ENCODE data around the gene GTF2H1.
A peak's percentile ranks its signal among the peaks of the same experiment; 100 is the strongest.
"Not testable (repeated sequence)": the region's sequence is repeated elsewhere in the genome, so short reads cannot be mapped to it uniquely, and the experiment has no call there.

GTF2H1 gene

GRCh38 chr11:18320617-18321016, 1.8 kb upstream of the GTF2H1 start:
- DNase-seq = peak in 1 of 2 donors; percentile 9

GRCh38 chr11:18321578-18321968, 794 bp upstream of the GTF2H1 start:
- peak in 1 of 2 donors; percentile 26 for DNase-seq

- DNase-seq = no peak
Measured at GRCh38 chr11:18322818-18323570, 627 bp downstream of the GTF2H1 start.

GRCh38 chr11:18323881-18324280, 1.5 kb downstream of the GTF2H1 start:
- DNase-seq = not testable (repeated sequence)

GRCh38 chr11:18324381-18324780, 2.0 kb downstream of the GTF2H1 start:
- peak in 1 of 2 donors; percentile 32 for DNase-seq

GRCh38 chr11:18329196-18329870, 7.0 kb downstream of the GTF2H1 start:
- no peak for DNase-seq

- DNase-seq = no peak
Measured at GRCh38 chr11:18330921-18331320, 8.6 kb downstream of the GTF2H1 start.

- DNase-seq = no peak
Measured at GRCh38 chr11:18332302-18332701, 9.9 kb downstream of the GTF2H1 start.

- no peak for DNase-seq
Measured at GRCh38 chr11:18332891-18333290, 10.5 kb downstream of the GTF2H1 start.

- no peak for DNase-seq
Measured at GRCh38 chr11:18347471-18348125, 25.2 kb downstream of the GTF2H1 start.

GRCh38 chr11:18352581-18352980, 30.2 kb downstream of the GTF2H1 start:
- DNase-seq = no peak

- DNase-seq = no peak
Measured at GRCh38 chr11:18358646-18359045, 36.3 kb downstream of the GTF2H1 start.

- DNase-seq = no peak
Measured at GRCh38 chr11:18361154-18361553, 38.8 kb downstream of the GTF2H1 start.

GRCh38 chr11:18364495-18365073, 42.2 kb downstream of the GTF2H1 start:
- DNase-seq = no peak

- DNase-seq = no peak
Measured at GRCh38 chr11:18365741-18366140, 43.4 kb downstream of the GTF2H1 start.

- peak in 1 of 2 donors; percentile 56 for DNase-seq
Measured at GRCh38 chr11:18366286-18366685, 43.9 kb downstream of the GTF2H1 start.

- DNase-seq = no peak
Measured at GRCh38 chr11:18367431-18367830, 45.1 kb downstream of the GTF2H1 start.

GRCh38 chr11:18368221-18368620, 45.9 kb downstream of the GTF2H1 start:
- DNase-seq = peak in 1 of 2 donors; percentile 50

- DNase-seq = no peak
Measured at GRCh38 chr11:18369398-18369797, 47.0 kb downstream of the GTF2H1 start.

GRCh38 chr11:18371279-18371678, 48.9 kb downstream of the GTF2H1 start:
- DNase-seq = no peak

- no peak for DNase-seq
Measured at GRCh38 chr11:18372201-18372600, 49.8 kb downstream of the GTF2H1 start.

GRCh38 chr11:18374956-18375355, 52.6 kb downstream of the GTF2H1 start:
- no peak for DNase-seq

GRCh38 chr11:18375941-18376340, 53.6 kb downstream of the GTF2H1 start:
- no peak for DNase-seq

- no peak for DNase-seq
Measured at GRCh38 chr11:18379201-18379600, 56.8 kb downstream of the GTF2H1 start.
